HAP-1 (cell line): ENCODE data around the gene AATK.
"Not testable (repeated sequence)": the region's sequence is repeated elsewhere in the genome, so short reads cannot be mapped to it uniquely, and the experiment has no call there.

Experiments used
- DNase-seq, 2 experiments: peaks; one replicate each; pipeline ENCODE4 v3.0.0-alpha.2; 2016 to 2020; ENCODE audit warnings: low spot score in 2 of 2
- H3K27me3 ChIP-seq: fragments of 250-450 bp; sonication (Bioruptor Pico); 2 replicates; pipeline ENCODE4 v1.5.1; 2020; ENCODE audit warnings: low read depth, mild to moderate bottlenecking, moderate library complexity
- H3K36me3 ChIP-seq: fragments of 250-450 bp; sonication (Bioruptor Pico); replicated peaks from 2 replicates; pipeline ENCODE4 v1.5.1; 2020; ENCODE audit warnings: mild to moderate bottlenecking
- H3K4me1 ChIP-seq: fragments of 250-450 bp; sonication (Bioruptor Pico); 2 replicates; pipeline ENCODE4 v1.5.1; 2020; ENCODE audit warnings: mild to moderate bottlenecking
- H3K4me3 ChIP-seq: fragments of 250-450 bp; sonication (Bioruptor Pico); 2 replicates; pipeline ENCODE4 v1.5.1; 2020; ENCODE audit warnings: mild to moderate bottlenecking, moderate library complexity
- H3K9me3 ChIP-seq: fragments of 250-450 bp; sonication (Bioruptor Pico); 2 replicates; pipeline ENCODE4 v1.5.1; 2020; ENCODE audit warnings: mild to moderate bottlenecking, moderate library complexity
- in situ Hi-C: fragments of 300-500 bp; cut with MboI; formaldehyde crosslinking; loops from 3 replicates; pipeline ENCODE4 v1.14.3; 2020; ENCODE audit warnings: low sequenced_read_pairs, inconsistent platforms, mixed read lengths

The AATK gene

GRCh38 chr17:81090361-81091136 is 75.5 kb downstream of the AATK start:
- peaks cover 19% of the 10 kb centered on the region for H3K4me1 ChIP-seq
- H3K4me3 ChIP-seq, result no peak overlapping the region
- DNase-seq, result peak in 1 of 2 experiments; percentile 69
- in situ Hi-C loops, result no loop called here
- peaks cover 4% of the 10 kb centered on the region for H3K36me3 ChIP-seq
- H3K9me3 ChIP-seq, result no peaks in the 10 kb centered on the region
- H3K27me3 ChIP-seq, result no peaks in the 10 kb centered on the region

GRCh38 chr17:81086789-81087551 is 79.1 kb downstream of the AATK start:
- no peaks in the 10 kb centered on the region for H3K27me3 ChIP-seq
- H3K9me3 ChIP-seq, result no peaks in the 10 kb centered on the region
- in situ Hi-C loops, result no loop called here
- no peak overlapping the region for H3K4me3 ChIP-seq
- no peak for DNase-seq
- no peaks in the 10 kb centered on the region; the same call in none of the 2 replicates for H3K36me3 ChIP-seq
- H3K4me1 ChIP-seq, result no peaks in the 10 kb centered on the region

GRCh38 chr17:81085420-81085911 is 80.6 kb downstream of the AATK start:
- in situ Hi-C loops, result no loop called here
- Histone ChIP-seq H3K9me3 (no peaks in the 10 kb centered on the region), H3K27me3 (no peaks in the 10 kb centered on the region), H3K36me3 (no peaks in the 10 kb centered on the region; the same call in 1 of the 2 replicates), H3K4me3 (no peak overlapping the region), H3K4me1 (no peaks in the 10 kb centered on the region)
- no peak for DNase-seq

- H3K27me3 ChIP-seq, result no peaks in the 10 kb centered on the region
- H3K4me1 ChIP-seq, result no peaks in the 10 kb centered on the region
- DNase-seq, result no peak
- H3K9me3 ChIP-seq, result no peaks in the 10 kb centered on the region
- no peak overlapping the region for H3K4me3 ChIP-seq
- in situ Hi-C loops, result no loop called here
- H3K36me3 ChIP-seq, result no peaks in the 10 kb centered on the region; the same call in 1 of the 2 replicates
Measured at GRCh38 chr17:81084680-81085419, 81.2 kb downstream of the AATK start.

GRCh38 chr17:81083125-81083765 is 82.8 kb downstream of the AATK start:
- DNase-seq, result no peak
- H3K4me1 ChIP-seq, result no peaks in the 10 kb centered on the region
- no peak overlapping the region for H3K4me3 ChIP-seq
- no peaks in the 10 kb centered on the region for H3K27me3 ChIP-seq
- no peaks in the 10 kb centered on the region for H3K9me3 ChIP-seq
- in situ Hi-C loops, result no loop called here
- no peaks in the 10 kb centered on the region; the same call in 1 of the 2 replicates for H3K36me3 ChIP-seq

GRCh38 chr17:81082177-81083073 is 83.6 kb downstream of the AATK start:
- H3K27me3 ChIP-seq, result no peaks in the 10 kb centered on the region
- DNase-seq, result no peak

GRCh38 chr17:81081222-81082176 is 84.5 kb downstream of the AATK start:
- in situ Hi-C loops, result no loop called here
- no peaks in the 10 kb centered on the region; the same call in none of the 2 replicates for H3K36me3 ChIP-seq
- H3K27me3 ChIP-seq, result no peaks in the 10 kb centered on the region
- H3K9me3 ChIP-seq, result no peaks in the 10 kb centered on the region
- no peak overlapping the region for H3K4me3 ChIP-seq
- no peak for DNase-seq
- H3K4me1 ChIP-seq, result no peaks in the 10 kb centered on the region

More at GRCh38 chr17:81082177-81083073, 83.6 kb downstream of the AATK start:
- Histone ChIP-seq H3K4me3 (no peak overlapping the region), H3K36me3 (no peaks in the 10 kb centered on the region; the same call in 1 of the 2 replicates), H3K4me1 (no peaks in the 10 kb centered on the region), H3K9me3 (no peaks in the 10 kb centered on the region)
- in situ Hi-C loops, result no loop called here

- Histone ChIP-seq H3K36me3 (no peaks in the 10 kb centered on the region; the same call in none of the 2 replicates), H3K4me1 (no peaks in the 10 kb centered on the region)
Measured at GRCh38 chr17:81080019-81080418, 86.0 kb downstream of the AATK start.

GRCh38 chr17:81078026-81078913 is 87.8 kb downstream of the AATK start:
- DNase-seq, H3K36me3 ChIP-seq, H3K27me3 ChIP-seq, H3K4me3 ChIP-seq, H3K4me1 ChIP-seq, H3K9me3 ChIP-seq, in situ Hi-C loops: not testable (repeated sequence)

More at GRCh38 chr17:81080019-81080418, 86.0 kb downstream of the AATK start:
- in situ Hi-C loops, result no loop called here
- Histone ChIP-seq H3K9me3 (no peaks in the 10 kb centered on the region), H3K27me3 (no peaks in the 10 kb centered on the region), H3K4me3 (no peak overlapping the region)
- no peak for DNase-seq

GRCh38 chr17:81076141-81076679 is 89.8 kb downstream of the AATK start:
- Histone ChIP-seq H3K4me1 (no peaks in the 10 kb centered on the region), H3K9me3 (no peaks in the 10 kb centered on the region), H3K27me3 (no peaks in the 10 kb centered on the region), H3K36me3 (no peaks in the 10 kb centered on the region; the same call in 1 of the 2 replicates), H3K4me3 (no peak overlapping the region)
- in situ Hi-C loops, result no loop called here
- DNase-seq, result no peak

- no peak overlapping the region for H3K4me3 ChIP-seq
- DNase-seq, result no peak
- H3K9me3 ChIP-seq, result no peaks in the 10 kb centered on the region
- H3K4me1 ChIP-seq, result no peaks in the 10 kb centered on the region
- no peaks in the 10 kb centered on the region; the same call in 1 of the 2 replicates for H3K36me3 ChIP-seq
- in situ Hi-C loops, result no loop called here
- H3K27me3 ChIP-seq, result no peaks in the 10 kb centered on the region
Measured at GRCh38 chr17:81075307-81075706, 90.7 kb downstream of the AATK start.
